Caki2 (cell line): Measurements from ENCODE around the gene FRAS1. TPM values are rescaled to one million over a fixed set of nuclear protein-coding genes. Genes with fewer than 3 reads are reported as not detected.
"Not testable (repeated sequence)": the region's sequence is repeated elsewhere in the genome, so short reads cannot be mapped to it uniquely, and the experiment has no call there.

ENCODE experiments used
- DNase-seq: peaks from one replicate; pipeline ENCODE4 v3.0.0-alpha.2; 2015; ENCODE audit warnings: low read depth
- in situ Hi-C: cut with HindIII; loops from 2 replicates; pipeline ENCODE4 v1.10.0; 2016; ENCODE audit warnings: low sequenced_read_pairs, low pct_unique_long_range_greater_than_20kb, mixed read lengths
- total RNA-seq: library from RNA; depleted of rRNA; stranded (reverse); fragments of >200 nt; shearing (Covaris generic); gene quantifications from 2 replicates; pipeline ENCODE4 v1.2.3, GENCODE V29; 2014; ENCODE audit warnings: low replicate concordance

Gene FRAS1
- total RNA-seq, 1 experiment from 2014 or later = 0.30 TPM

GRCh38 chr4:78477276-78477675 lies 420.2 kb downstream of the FRAS1 start:
- in situ Hi-C loops = no loop called here
- DNase-seq = no peak

GRCh38 chr4:78478523-78478922 lies 421.4 kb downstream of the FRAS1 start:
- no peak for DNase-seq
- in situ Hi-C loops = no loop called here

GRCh38 chr4:78480286-78480685 lies 423.2 kb downstream of the FRAS1 start:
- in situ Hi-C loops = no loop called here
- no peak for DNase-seq

GRCh38 chr4:78481180-78481579 lies 424.1 kb downstream of the FRAS1 start:
- no peak for DNase-seq
- in situ Hi-C loops = no loop called here

- in situ Hi-C loops = no loop called here
Observed at GRCh38 chr4:78482281-78482680, 425.2 kb downstream of the FRAS1 start.

GRCh38 chr4:78483811-78484210 lies 426.7 kb downstream of the FRAS1 start:
- DNase-seq = no peak
- in situ Hi-C loops = no loop called here

More at GRCh38 chr4:78482281-78482680, 425.2 kb downstream of the FRAS1 start:
- DNase-seq = no peak

GRCh38 chr4:78484574-78484973 lies 427.5 kb downstream of the FRAS1 start:
- in situ Hi-C loops = no loop called here
- no peak for DNase-seq

- in situ Hi-C loops = no loop called here
- DNase-seq = no peak
Observed at GRCh38 chr4:78493731-78494130, 436.6 kb downstream of the FRAS1 start.

GRCh38 chr4:78496021-78496643 lies 439.0 kb downstream of the FRAS1 start:
- DNase-seq = no peak
- in situ Hi-C loops = no loop called here

- in situ Hi-C loops, DNase-seq: not testable (repeated sequence)
Observed at GRCh38 chr4:78506260-78506659, 449.1 kb downstream of the FRAS1 start.

GRCh38 chr4:78509043-78509442 lies 451.9 kb downstream of the FRAS1 start:
- DNase-seq = no peak
- in situ Hi-C loops = no loop called here

- in situ Hi-C loops = no loop called here
- no peak for DNase-seq
Observed at GRCh38 chr4:78510108-78510507, 453.0 kb downstream of the FRAS1 start.

GRCh38 chr4:78510681-78511080 lies 453.6 kb downstream of the FRAS1 start:
- DNase-seq = no peak
- in situ Hi-C loops = no loop called here

GRCh38 chr4:78512357-78512920 lies 455.3 kb downstream of the FRAS1 start:
- in situ Hi-C loops = no loop called here

GRCh38 chr4:78513411-78513975 lies 456.4 kb downstream of the FRAS1 start:
- in situ Hi-C loops = no loop called here
- DNase-seq = no peak

More at GRCh38 chr4:78512357-78512920, 455.3 kb downstream of the FRAS1 start:
- DNase-seq = no peak

- in situ Hi-C loops = no loop called here
Observed at GRCh38 chr4:78517050-78517652, 460.0 kb downstream of the FRAS1 start.

GRCh38 chr4:78518561-78518960 lies 461.4 kb downstream of the FRAS1 start:
- no peak for DNase-seq
- in situ Hi-C loops = no loop called here

More at GRCh38 chr4:78517050-78517652, 460.0 kb downstream of the FRAS1 start:
- peak; percentile 28 for DNase-seq

GRCh38 chr4:78519962-78520361 lies 462.8 kb downstream of the FRAS1 start:
- in situ Hi-C loops = no loop called here
- DNase-seq = no peak

- in situ Hi-C loops = no loop called here
- no peak for DNase-seq
Observed at GRCh38 chr4:78520808-78521226, 463.7 kb downstream of the FRAS1 start.
